Measurements from ENCODE around the gene TRIM63. TPM values are rescaled to one million over a fixed set of nuclear protein-coding genes. Genes with fewer than 3 reads are reported as not detected.

TRIM63 gene
- total RNA-seq, 1 donor from 2014 or later, result 203 TPM

DNA sequence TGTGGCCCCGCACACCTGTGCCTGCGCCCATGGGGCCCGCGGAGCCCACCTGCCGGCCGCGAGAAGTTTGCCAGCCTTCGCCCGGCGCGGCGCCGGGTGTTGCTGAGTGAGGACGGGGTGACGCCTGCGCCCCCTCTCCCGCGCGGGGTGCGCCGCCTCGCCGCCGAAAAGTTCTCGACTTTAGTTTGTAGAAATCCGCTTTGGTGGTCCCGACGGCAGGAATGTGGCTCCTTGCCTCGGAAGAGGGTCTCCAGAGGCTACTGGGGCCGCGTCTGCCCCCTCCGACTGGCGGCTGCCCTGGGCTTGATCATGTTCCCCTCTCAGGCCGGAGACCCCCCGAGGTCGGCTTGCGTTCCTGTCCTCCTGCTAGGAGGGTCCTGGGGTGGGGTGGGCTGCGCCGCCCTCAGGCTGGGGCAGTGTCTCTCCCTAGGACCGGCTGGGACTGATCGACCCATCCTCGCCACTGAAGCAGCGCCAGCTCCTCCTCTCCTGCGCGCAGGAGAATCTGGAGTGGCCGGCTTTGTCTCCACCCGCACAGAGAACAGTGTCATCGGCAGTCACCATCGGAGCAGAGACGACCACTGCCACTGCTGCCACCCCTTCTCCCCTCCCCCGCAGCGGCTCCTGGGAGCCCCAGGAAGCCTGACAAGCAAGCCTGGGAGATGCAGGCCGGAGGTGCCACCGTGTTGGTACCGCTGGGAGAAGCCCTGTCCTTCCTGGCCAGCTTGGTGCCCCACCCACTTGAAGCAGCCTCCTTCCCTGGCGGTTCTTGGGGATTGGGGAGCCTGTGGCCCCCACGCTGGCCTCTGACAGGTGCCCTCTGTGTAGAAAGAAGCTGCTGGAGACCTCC, 21.0 kb downstream of the TRIM63 start:
- Histone ChIP-seq H3K27ac (replicated peaks) (peak overlapping the region; percentile 69), H3K4me3 (peak overlapping the region; percentile 62), H3K4me1 (peaks cover 50% of the 10 kb centered on the region), H3K9me3 (replicated peaks) (no peaks in the 10 kb centered on the region), H3K36me3 (peaks cover under 1% of the 10 kb centered on the region), H3K27me3 (ENCODE audit: low read depth) (peaks cover 85% of the 10 kb centered on the region)
- DNase-seq, result no peak
- intact Hi-C loops (cut with micrococcal nuclease), result no loop called here
- TF ChIP-seq CTCF (IDR thresholded peaks at IDR 0.05; ENCODE audit: borderline replicate concordance), result no peak

DNA sequence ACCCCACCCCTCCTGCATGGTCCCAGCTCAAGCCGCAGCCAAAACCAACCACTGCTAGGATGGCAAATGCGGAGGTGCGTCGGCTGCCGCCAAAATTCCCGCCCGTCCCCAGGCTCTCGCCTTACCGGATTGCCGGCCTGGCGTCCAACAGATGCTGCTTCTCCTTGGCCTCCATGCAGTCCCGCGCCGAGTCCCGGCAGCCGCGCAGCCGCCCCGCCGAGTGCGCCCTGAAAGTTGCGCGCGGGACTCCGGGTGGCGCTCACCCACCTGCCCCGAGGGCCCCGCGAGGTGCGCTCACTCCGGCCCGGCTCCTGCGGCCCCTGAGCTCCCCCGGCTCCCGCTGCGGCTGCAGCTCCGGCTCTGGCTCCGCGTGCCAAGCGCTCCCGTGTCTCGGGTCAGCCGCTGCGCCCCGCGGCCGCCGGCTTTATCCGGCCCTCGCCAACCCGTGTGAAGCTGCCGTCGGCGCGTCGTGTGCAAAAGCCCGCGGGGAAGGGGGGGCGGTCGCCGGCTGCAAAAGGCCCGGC, 21.6 kb downstream of the TRIM63 start, which contains the start of gene SLC30A2:
SLC30A2 (minus strand) TSS at position 397 of the 524 bp plus-strand sequence; CDS start at position 175, 222 bp downstream.
- no peak for TF ChIP-seq CTCF (IDR thresholded peaks at IDR 0.05; ENCODE audit: borderline replicate concordance)
- no peaks in the 10 kb centered on the region for H3K9me3 ChIP-seq (replicated peaks)
- no peaks in the 10 kb centered on the region for H3K36me3 ChIP-seq
- peaks cover 47% of the 10 kb centered on the region for H3K4me1 ChIP-seq
- no peak for DNase-seq
- peaks cover 85% of the 10 kb centered on the region for H3K27me3 ChIP-seq (ENCODE audit: low read depth)
- peak within 1 kb of the TSS; percentile 62 for H3K4me3 ChIP-seq
- peak within 1 kb of the TSS; percentile 69 for H3K27ac ChIP-seq (replicated peaks)
- intact Hi-C loops (cut with micrococcal nuclease), result no loop called here

- Histone ChIP-seq H3K36me3 (no peaks in the 10 kb centered on the region), H3K4me3 (peak overlapping the region; percentile 62), H3K27me3 (ENCODE audit: low read depth) (peaks cover 83% of the 10 kb centered on the region), H3K9me3 (replicated peaks) (no peaks in the 10 kb centered on the region), H3K4me1 (peaks cover 45% of the 10 kb centered on the region), H3K27ac (replicated peaks) (peak overlapping the region; percentile 69)
- intact Hi-C loops (cut with micrococcal nuclease), result no loop called here
- DNase-seq, result peak; percentile 39
- TF ChIP-seq CTCF (IDR thresholded peaks at IDR 0.05; ENCODE audit: borderline replicate concordance), result no peak
Observed at GRCh38 chr1:26044971-26045721, 22.3 kb downstream of the TRIM63 start.

GRCh38 chr1:26044414-26044813, 23.0 kb downstream of the TRIM63 start:
- H3K27ac ChIP-seq (replicated peaks), result peak overlapping the region; percentile 69
- intact Hi-C loops (cut with micrococcal nuclease), result no loop called here
- H3K4me1 ChIP-seq, result peaks cover 42% of the 10 kb centered on the region
- no peaks in the 10 kb centered on the region for H3K9me3 ChIP-seq (replicated peaks)
- peaks cover 75% of the 10 kb centered on the region for H3K27me3 ChIP-seq (ENCODE audit: low read depth)
- no peak for TF ChIP-seq CTCF (IDR thresholded peaks at IDR 0.05; ENCODE audit: borderline replicate concordance)
- H3K36me3 ChIP-seq, result no peaks in the 10 kb centered on the region
- no peak for DNase-seq
- no peak overlapping the region for H3K4me3 ChIP-seq

DNA sequence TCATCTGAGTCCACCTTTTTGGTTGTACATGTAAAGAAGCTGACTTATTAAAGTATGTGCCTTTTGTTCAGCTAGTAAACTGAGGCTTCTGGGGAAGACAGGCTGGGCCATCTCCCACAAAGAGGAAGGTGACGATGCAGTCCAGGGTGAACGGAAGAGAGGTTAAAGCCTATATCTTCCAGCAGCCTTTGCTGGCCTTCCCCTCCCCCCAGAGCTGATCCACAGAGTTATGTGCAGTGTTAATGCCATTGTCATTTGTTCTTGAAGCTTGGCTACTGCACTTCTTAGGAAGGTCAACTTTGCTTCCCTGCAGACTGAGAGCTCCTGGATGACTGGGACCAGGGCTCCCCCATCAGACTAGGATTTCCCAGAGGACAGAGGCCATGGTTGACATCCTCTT, 23.7 kb downstream of the TRIM63 start:
- intact Hi-C loops (cut with micrococcal nuclease), result no loop called here
- TF ChIP-seq CTCF (IDR thresholded peaks at IDR 0.05; ENCODE audit: borderline replicate concordance), result no peak
- H3K27me3 ChIP-seq (ENCODE audit: low read depth), result peaks cover 69% of the 10 kb centered on the region
- no peaks in the 10 kb centered on the region for H3K36me3 ChIP-seq
- H3K27ac ChIP-seq (replicated peaks), result peak overlapping the region; percentile 69
- no peak overlapping the region for H3K4me3 ChIP-seq
- H3K4me1 ChIP-seq, result peaks cover 47% of the 10 kb centered on the region
- no peak for DNase-seq
- no peaks in the 10 kb centered on the region for H3K9me3 ChIP-seq (replicated peaks)

Data from left ventricle myocardium inferior (tissue), 1 donor.